Measurements from ENCODE around the gene CHADL. TPM values are rescaled to one million over a fixed set of nuclear protein-coding genes. Genes with fewer than 3 reads are reported as not detected.

The CHADL gene
- total RNA-seq, 2 experiments from 2014 or later: 0.37 to 1.0 TPM

DNA sequence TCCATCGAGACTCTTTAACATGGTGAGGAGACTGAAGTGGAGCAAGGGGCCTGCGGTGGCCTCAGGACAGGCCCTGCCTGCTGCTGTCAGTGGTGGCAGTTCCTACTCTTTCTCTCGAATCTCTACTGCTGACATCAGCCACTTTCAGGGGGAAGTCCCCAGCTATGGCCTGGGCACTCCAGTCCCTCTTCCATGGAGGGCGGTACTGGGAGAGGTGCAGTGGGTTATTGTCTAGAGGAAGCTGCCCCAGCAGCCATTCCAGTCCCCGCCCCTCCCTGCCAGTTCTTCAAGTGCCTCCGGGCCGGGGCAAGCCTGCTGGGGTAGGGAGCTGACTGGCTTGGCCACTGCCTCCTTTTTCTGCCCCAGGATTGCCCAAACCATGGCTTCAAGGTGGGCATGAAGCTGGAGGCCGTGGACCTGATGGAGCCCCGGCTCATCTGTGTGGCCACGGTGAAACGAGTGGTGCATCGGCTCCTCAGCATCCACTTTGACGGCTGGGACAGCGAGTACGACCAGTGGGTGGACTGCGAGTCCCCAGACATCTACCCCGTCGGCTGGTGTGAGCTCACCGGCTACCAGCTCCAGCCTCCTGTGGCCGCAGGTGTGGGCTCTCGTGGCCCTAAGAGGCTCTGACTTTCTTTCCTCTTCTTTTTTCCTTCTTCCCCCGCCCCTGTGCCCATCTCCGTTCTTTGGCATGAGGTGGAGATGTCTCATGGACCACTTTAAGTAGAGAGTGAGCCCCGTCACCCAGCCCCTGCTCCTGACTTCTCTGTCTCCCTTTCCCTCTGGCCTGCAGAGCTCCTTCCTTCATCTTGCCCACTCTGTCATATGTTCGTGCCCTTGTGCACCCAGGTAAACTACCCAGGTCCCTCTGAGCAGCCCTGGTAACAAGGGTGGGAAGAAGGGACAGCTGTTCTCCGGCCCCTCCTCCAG lies 13.7 kb downstream of the CHADL start:
- H3K4me3 Mint-ChIP-seq: no peak overlapping the region
- ATAC-seq (no peak), DNase-seq (no peak)
- H3K36me3 Mint-ChIP-seq (ENCODE audit: low read depth): peaks cover 28% of the 10 kb centered on the region
- no peaks in the 10 kb centered on the region for H3K4me1 Mint-ChIP-seq (ENCODE audit: low read depth)
- H3K27me3 Mint-ChIP-seq (ENCODE audit: low read depth): no peaks in the 10 kb centered on the region
- CTCF ChIA-PET: interaction anchor here (1.7 kb wide), 1 partner anchor 11 kb away, joined by 9 read pairs; no protein-coding TSS in a partner anchor
- POLR2A ChIA-PET: no interaction called here
- no peak overlapping the region for H3K27ac Mint-ChIP-seq
- no peaks in the 10 kb centered on the region for H3K9me3 Mint-ChIP-seq (ENCODE audit: insufficient read depth)

DNA sequence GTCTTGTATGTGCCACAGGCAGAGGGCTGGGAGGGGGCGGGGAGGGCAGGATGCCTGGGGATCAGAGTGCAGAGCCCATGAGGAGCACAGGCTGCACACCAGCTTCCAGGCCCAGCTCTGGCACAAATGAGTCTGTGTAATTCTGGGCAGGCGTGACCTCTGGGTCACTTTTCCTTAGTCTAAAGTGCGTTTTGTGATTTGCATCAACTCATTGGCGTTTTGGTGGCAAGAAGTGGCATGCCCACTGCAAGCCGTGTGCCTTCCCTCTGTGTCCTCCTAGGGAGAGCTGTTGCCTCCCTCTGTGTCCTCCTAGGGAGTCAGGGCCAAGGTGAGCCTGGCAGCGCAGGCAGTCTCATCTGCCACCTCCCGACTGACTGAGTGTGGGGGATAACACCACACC lies 17.2 kb downstream of the CHADL start:
- POLR2A ChIA-PET: interaction anchor here (0.5 kb wide), 1 partner anchor 16 kb away, joined by 6 read pairs; no protein-coding TSS in a partner anchor
- Mint-ChIP-seq H3K9me3 (ENCODE audit: insufficient read depth) (no peaks in the 10 kb centered on the region), H3K27me3 (ENCODE audit: low read depth) (no peaks in the 10 kb centered on the region), H3K4me3 (no peak overlapping the region), H3K27ac (no peak overlapping the region), H3K36me3 (ENCODE audit: low read depth) (peaks cover 40% of the 10 kb centered on the region), H3K4me1 (ENCODE audit: low read depth) (peaks cover 2% of the 10 kb centered on the region)
- ATAC-seq (no peak), DNase-seq (no peak)
- CTCF ChIA-PET: interaction anchor here (1.9 kb wide), 1 partner anchor 14 kb away, joined by 5 read pairs; no protein-coding TSS in a partner anchor

DNA sequence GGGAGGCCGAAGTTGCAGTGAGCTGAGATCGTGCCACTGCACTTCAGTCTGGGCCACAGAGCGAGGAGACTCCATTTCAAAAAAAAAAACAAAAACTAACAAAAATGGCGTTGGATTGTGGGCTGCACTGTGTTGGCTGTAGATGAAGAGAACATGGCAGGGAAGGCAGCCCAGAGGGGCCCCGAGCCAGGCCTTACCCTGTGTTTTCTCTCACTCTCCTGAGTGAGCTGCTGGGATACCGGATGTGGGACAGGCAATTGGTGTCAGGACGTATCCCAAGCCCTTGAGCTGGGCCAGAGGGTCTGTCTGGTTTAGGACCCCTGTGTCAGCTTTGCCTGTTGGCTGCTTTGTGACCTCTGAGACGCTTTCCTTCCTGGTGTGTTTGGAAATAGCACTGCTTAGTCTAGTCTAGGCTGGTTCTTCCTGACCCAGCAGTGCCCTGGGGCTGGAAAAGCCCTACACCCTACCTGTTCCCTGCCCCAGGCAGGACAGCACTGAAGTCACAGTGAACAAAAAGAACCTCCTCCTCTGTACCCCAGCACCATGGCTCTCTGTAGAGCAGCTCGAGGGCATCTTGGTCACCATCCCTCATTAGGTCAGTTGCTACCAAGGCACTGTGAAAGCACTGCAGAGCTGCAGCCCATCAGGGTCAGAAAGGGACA lies 17.8 kb downstream of the CHADL start:
- Mint-ChIP-seq H3K9me3 (ENCODE audit: insufficient read depth) (no peaks in the 10 kb centered on the region), H3K4me3 (no peak overlapping the region), H3K36me3 (ENCODE audit: low read depth) (peaks cover 38% of the 10 kb centered on the region), H3K27me3 (ENCODE audit: low read depth) (no peaks in the 10 kb centered on the region), H3K4me1 (ENCODE audit: low read depth) (peaks cover 5% of the 10 kb centered on the region), H3K27ac (peak overlapping the region; percentile 34)
- CTCF ChIA-PET: interaction anchor here (1.9 kb wide), 1 partner anchor 14 kb away, joined by 5 read pairs; no protein-coding TSS in a partner anchor
- no peak for ATAC-seq
- POLR2A ChIA-PET: no interaction called here
- DNase-seq: no peak

GRCh38 chr22:41217553-41218157 lies 23.1 kb downstream of the CHADL start:
- peak overlapping the region; percentile 65 for H3K4me3 Mint-ChIP-seq

GRCh38 chr22:41216984-41217383 lies 23.7 kb downstream of the CHADL start:
- Mint-ChIP-seq H3K36me3 (ENCODE audit: low read depth) (peaks cover 48% of the 10 kb centered on the region), H3K27ac (peak overlapping the region; percentile 82), H3K9me3 (ENCODE audit: insufficient read depth) (no peaks in the 10 kb centered on the region), H3K4me3 (no peak overlapping the region), H3K4me1 (ENCODE audit: low read depth) (peaks cover 31% of the 10 kb centered on the region), H3K27me3 (ENCODE audit: low read depth) (no peaks in the 10 kb centered on the region)
- CTCF ChIA-PET: interaction anchor here (0.9 to 6.0 kb wide), 3 partner anchors 20 to 294 kb away, joined by 3 to 38 read pairs (median 9); no protein-coding TSS in a partner anchor
- DNase-seq (no peak), ATAC-seq (peak; percentile 6)
- POLR2A ChIA-PET: interaction anchor here (0.9 to 1.1 kb wide), 2 partner anchors 10 to 260 kb away, joined by 3 read pairs; no protein-coding TSS in a partner anchor

More at GRCh38 chr22:41217553-41218157, 23.1 kb downstream of the CHADL start:
- peak; percentile 67 for DNase-seq
- Mint-ChIP-seq H3K27me3 (ENCODE audit: low read depth) (no peaks in the 10 kb centered on the region), H3K36me3 (ENCODE audit: low read depth) (peaks cover 46% of the 10 kb centered on the region), H3K27ac (peak overlapping the region; percentile 82), H3K4me1 (ENCODE audit: low read depth) (peaks cover 31% of the 10 kb centered on the region), H3K9me3 (ENCODE audit: insufficient read depth) (no peaks in the 10 kb centered on the region)
- ATAC-seq: peak; percentile 93
- ChIA-PET POLR2A (interaction anchor here (1.1 kb wide), 1 partner anchor 260 kb away, joined by 3 read pairs; no protein-coding TSS in a partner anchor), CTCF (interaction anchor here (1.9 to 6.0 kb wide), 2 partner anchors 19 to 295 kb away, joined by 9 to 38 read pairs; no protein-coding TSS in a partner anchor)

GRCh38 chr22:41215926-41216325 lies 24.8 kb downstream of the CHADL start:
- Mint-ChIP-seq H3K4me3 (no peak overlapping the region), H3K27me3 (ENCODE audit: low read depth) (no peaks in the 10 kb centered on the region), H3K9me3 (ENCODE audit: insufficient read depth) (no peaks in the 10 kb centered on the region), H3K27ac (peak overlapping the region; percentile 37), H3K4me1 (ENCODE audit: low read depth) (peaks cover 31% of the 10 kb centered on the region), H3K36me3 (ENCODE audit: low read depth) (peaks cover 42% of the 10 kb centered on the region)
- CTCF ChIA-PET: interaction anchor here (0.9 to 6.0 kb wide), 2 partner anchors 20 to 21 kb away, joined by 3 to 38 read pairs; no protein-coding TSS in a partner anchor
- ATAC-seq (no peak), DNase-seq (no peak)
- POLR2A ChIA-PET: no interaction called here

DNA sequence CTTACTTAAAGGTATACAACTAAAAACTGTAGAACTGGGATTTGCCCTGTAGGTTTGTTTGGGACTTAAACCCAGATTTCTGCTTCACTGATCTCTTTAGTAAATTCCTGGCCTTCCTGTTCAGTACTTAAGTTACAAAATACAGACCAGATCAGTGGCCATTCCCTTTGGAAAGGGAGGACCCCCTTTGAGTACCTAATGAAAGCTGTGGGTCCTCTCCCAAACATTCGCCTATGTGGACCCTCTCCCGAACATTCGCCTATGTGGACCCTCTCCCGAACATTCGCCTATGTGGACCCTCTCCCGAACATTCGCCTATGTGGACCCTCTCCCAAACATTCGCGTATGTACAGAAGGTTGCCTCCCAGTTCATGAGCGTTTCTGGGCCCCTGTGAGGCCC lies 25.3 kb downstream of the CHADL start:
- H3K4me1 Mint-ChIP-seq (ENCODE audit: low read depth): peaks cover 31% of the 10 kb centered on the region
- H3K27ac Mint-ChIP-seq: no peak overlapping the region
- no peaks in the 10 kb centered on the region for H3K27me3 Mint-ChIP-seq (ENCODE audit: low read depth)
- CTCF ChIA-PET: interaction anchor here (6.0 kb wide), 1 partner anchor 22 kb away, joined by 38 read pairs; no protein-coding TSS in a partner anchor
- no peaks in the 10 kb centered on the region for H3K9me3 Mint-ChIP-seq (ENCODE audit: insufficient read depth)
- POLR2A ChIA-PET: no interaction called here
- ATAC-seq (no peak), DNase-seq (no peak)
- no peak overlapping the region for H3K4me3 Mint-ChIP-seq
- H3K36me3 Mint-ChIP-seq (ENCODE audit: low read depth): peaks cover 45% of the 10 kb centered on the region

GRCh38 chr22:41206719-41207118 lies 34.0 kb downstream of the CHADL start:
- peak overlapping the region; percentile 45 for H3K4me3 Mint-ChIP-seq
- peaks cover 23% of the 10 kb centered on the region for H3K4me1 Mint-ChIP-seq (ENCODE audit: low read depth)
- H3K36me3 Mint-ChIP-seq (ENCODE audit: low read depth): peaks cover 18% of the 10 kb centered on the region
- H3K9me3 Mint-ChIP-seq (ENCODE audit: insufficient read depth): no peaks in the 10 kb centered on the region
- CTCF ChIA-PET: interaction anchor here (0.9 to 1.8 kb wide), 3 partner anchors 17 to 284 kb away, joined by 3 to 5 read pairs (median 3); no protein-coding TSS in a partner anchor
- ATAC-seq: no peak
- peaks cover 11% of the 10 kb centered on the region for H3K27me3 Mint-ChIP-seq (ENCODE audit: low read depth)
- POLR2A ChIA-PET: no interaction called here
- DNase-seq: no peak
- H3K27ac Mint-ChIP-seq: peak overlapping the region; percentile 39

- H3K27me3 Mint-ChIP-seq (ENCODE audit: low read depth): peaks cover 17% of the 10 kb centered on the region
- POLR2A ChIA-PET: no interaction called here
- peak within 1 kb of the TSS; percentile 96 for H3K27ac Mint-ChIP-seq
- peaks cover 23% of the 10 kb centered on the region for H3K4me1 Mint-ChIP-seq (ENCODE audit: low read depth)
- peaks cover 14% of the 10 kb centered on the region for H3K36me3 Mint-ChIP-seq (ENCODE audit: low read depth)
- peak; percentile 100 for ATAC-seq
- peak; percentile 100 for DNase-seq
- no peaks in the 10 kb centered on the region for H3K9me3 Mint-ChIP-seq (ENCODE audit: insufficient read depth)
- CTCF ChIA-PET: no interaction called here
- H3K4me3 Mint-ChIP-seq: peak within 1 kb of the TSS; percentile 94
These were observed 35.5 kb downstream of the CHADL start, which contains the start of gene L3MBTL2 for GRCh38 chr22:41204992-41205900. Gene L3MBTL2, plus strand, starts transcription at chr22:41205312. Its CDS starts 51 bp downstream, at chr22:41205363.

GRCh38 chr22:41204066-41204465 lies 36.7 kb downstream of the CHADL start:
- H3K4me3 Mint-ChIP-seq: no peak overlapping the region
- H3K4me1 Mint-ChIP-seq (ENCODE audit: low read depth): peaks cover 18% of the 10 kb centered on the region
- peaks cover 20% of the 10 kb centered on the region for H3K27me3 Mint-ChIP-seq (ENCODE audit: low read depth)
- peaks cover 9% of the 10 kb centered on the region for H3K36me3 Mint-ChIP-seq (ENCODE audit: low read depth)
- ChIA-PET POLR2A (no interaction called here), CTCF (no interaction called here)
- DNase-seq (no peak), ATAC-seq (no peak)
- peak overlapping the region; percentile 13 for H3K27ac Mint-ChIP-seq
- H3K9me3 Mint-ChIP-seq (ENCODE audit: insufficient read depth): no peaks in the 10 kb centered on the region
